Activated gamma-delta T cell (primary cell): Measurements from ENCODE around the gene CLK1.
"Not testable (repeated sequence)": the region's sequence is repeated elsewhere in the genome, so short reads cannot be mapped to it uniquely, and the experiment has no call there.

Experiments used
- DNase-seq: peaks from one replicate; lab custom pipeline; 2025; lab: John Stamatoyannopoulos, UW
- total RNA-seq, 2 donors: gene quantifications; one replicate each; lab custom pipeline; 2026; lab: John Stamatoyannopoulos, UW

Gene CLK1
- total RNA-seq = 470 to 520 reads per million in 2 donors

- DNase-seq = peak; percentile 96
These were observed at the start of gene CLK1 for GRCh38 chr2:200864176-200865034. CLK1 (minus strand) TSS chr2:200864658; CDS start chr2:200861862, 2,796 bp downstream.

- DNase-seq = no peak
These were observed 49.2 kb upstream of the CLK1 start for GRCh38 chr2:200913654-200914053.

DNA sequence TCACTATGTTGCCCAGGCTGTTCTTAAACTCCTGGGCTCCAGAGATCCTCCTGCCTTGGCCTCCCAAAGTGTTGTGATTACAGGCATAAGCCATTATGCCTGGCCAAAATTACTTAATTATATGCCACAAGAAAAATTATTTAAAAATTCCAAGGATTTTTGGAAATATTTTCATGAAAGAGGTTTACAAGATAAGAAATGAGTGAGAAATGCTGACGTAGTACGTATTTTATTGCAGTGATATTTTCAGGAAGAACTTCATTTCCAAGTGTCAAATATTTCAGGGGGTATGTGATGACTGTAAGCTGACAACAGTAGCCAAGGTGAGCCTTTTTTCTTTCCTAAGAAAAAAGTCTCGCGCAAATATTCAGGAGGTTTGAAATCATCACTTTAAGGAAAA is 45.5 kb upstream of the CLK1 start:
- DNase-seq = no peak

DNA sequence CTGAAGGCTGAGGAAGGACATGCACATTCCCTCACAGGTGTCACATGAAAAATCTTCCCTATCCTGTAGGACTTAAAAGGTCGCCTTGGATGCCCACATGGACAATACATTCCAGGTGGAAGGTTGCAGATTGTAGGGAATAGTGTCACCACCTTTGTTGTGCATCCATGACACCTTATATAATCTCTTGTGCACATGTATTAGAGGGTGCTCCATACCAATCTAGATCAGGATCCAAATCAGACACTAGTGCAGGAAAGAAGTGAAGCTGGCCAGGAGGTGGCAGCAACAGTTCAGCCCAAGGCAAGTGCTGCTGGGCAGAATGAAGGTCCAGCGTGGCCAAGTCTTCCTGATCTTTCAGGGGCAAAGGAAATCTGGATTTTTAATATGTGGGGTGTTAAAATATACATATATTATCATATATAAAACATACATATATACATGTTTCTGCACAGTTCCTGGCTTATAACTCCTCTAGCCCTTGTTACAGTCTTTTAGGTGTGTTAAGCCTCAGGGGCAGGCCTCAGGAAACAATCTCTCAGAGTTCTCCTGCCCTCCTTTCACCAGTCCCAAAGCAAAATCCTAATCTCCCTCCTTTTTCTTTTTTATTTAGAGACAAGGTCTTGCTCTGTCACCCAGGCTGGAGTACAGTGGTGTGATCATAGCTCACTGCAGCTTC is 41.3 kb upstream of the CLK1 start:
- no peak for DNase-seq

DNA sequence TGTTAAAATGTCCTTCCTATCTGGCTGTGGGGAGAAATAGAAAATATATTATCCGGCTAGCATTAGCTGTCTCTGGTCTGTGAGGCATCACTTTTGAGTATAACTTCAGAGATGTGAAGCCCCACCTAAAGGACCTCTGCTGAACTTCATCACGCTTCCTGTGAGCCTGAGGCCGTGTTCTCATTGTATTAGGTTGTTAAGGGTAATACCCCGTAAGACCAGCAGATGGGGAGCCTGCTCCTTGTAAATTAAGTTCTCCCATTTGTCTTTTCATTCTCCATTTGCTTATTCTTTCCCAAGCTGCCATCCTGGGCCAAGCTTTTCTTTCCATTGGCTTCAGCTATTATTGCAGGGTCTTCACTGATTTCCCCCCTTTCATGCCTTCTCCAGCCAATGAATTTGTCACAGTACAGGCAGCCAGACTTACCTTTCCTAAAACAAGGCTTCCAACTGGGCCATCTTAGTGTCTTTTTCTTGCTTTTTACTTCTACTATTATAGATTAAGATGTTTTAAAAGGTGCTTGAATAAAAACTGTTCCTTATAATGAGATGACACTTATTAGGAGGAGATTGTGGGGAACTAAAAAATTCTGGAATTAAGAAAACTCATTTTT is 37.1 kb upstream of the CLK1 start:
- no peak for DNase-seq

- no peak for DNase-seq
These were observed 35.0 kb upstream of the CLK1 start for GRCh38 chr2:200899482-200899881.

DNA sequence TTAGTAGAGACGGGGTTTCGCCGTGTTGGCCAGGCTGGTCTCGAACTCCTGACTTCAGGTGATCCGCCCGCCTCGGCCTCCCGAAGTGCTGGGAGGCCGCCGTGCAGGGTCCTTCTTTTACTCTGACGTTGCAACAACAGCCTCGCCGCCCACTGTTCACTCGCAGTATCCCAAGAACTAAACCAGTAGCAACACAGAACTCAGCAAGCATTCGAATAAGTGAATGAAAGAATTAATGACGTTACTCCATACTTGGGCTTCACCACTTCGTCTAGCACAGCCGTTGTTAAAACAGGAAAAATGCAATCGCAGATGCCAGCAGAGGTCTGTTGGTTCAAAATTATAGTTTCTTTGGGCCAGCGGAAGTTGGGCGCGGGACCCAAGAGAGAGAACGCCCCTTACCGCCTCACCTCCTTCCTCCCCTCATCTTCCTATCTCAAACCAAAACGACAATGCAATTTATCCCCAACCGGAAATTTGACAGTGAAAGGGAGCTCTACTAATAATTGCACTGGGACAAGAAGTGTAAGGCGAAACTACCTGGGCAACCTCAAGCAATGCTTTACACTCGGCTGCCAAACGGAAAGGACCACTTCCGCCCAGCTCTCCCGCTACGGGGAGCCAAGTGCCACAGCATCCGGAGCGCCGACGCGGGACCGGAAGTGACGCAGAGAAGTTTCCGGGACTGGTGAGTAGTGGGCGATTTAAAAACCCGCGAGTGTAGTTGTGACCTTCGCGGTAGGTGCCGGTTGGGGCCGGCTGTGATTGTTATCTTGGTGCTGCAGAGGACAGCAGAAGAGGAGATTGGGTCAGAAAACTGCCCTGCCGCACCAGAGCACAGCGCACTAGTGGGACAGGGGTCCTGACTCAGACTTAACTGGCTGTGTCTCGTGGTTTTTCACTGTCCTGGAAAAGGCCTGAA is 24.5 kb upstream of the CLK1 start, which contains the start of the genes NIF3L1 and PPIL3:
TSS of gene NIF3L1 (plus strand) at position 668 of the 922 bp plus-strand sequence. CDS start 2,573 bp downstream, outside the sequence.
TSS of gene PPIL3 (minus strand) at position 374 of the 922 bp plus-strand sequence. CDS start 1,462 bp downstream, outside the sequence.
- peak; percentile 82 for DNase-seq

GRCh38 chr2:200881715-200882249 is 17.3 kb upstream of the CLK1 start:
- DNase-seq = not testable (repeated sequence)

GRCh38 chr2:200878289-200878880 is 13.9 kb upstream of the CLK1 start:
- DNase-seq = no peak

DNA sequence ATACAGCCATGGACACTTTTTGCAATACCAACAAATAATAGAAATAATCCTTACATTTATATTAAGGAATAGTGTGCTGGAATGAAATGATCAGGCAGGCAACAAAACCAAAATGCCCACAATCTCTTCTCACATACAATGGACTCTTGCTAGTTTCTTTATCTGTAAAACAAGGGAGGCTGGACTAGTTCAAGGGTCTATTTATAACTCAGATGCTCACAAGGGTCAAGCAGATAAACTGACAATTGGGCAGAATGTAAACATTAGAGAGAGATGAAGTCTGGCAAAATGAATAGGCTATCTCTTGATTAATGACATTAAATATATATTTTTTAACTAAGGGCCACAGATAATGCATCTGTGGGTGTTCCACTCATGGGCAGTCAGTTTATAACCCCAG is 13.0 kb upstream of the CLK1 start:
- DNase-seq = no peak

DNA sequence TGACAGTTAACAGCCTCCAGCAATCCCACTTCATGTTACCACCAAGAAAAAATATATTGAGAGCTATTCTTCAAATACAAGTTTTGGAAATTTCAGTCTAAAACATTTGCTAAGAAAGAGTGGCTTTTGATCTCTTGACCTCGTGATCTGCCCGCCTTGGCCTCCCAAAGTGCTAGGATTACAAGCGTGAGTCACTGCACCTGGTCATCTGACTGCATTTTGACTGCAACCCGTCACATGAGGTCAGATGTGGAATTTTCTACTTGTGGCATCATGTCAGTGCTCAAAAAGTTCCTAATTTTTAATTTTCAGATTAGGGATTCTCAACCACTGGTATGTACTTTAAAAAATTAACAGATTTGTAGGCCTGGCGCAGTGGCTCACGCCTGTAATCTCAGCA is 9.1 kb upstream of the CLK1 start:
- no peak for DNase-seq

DNA sequence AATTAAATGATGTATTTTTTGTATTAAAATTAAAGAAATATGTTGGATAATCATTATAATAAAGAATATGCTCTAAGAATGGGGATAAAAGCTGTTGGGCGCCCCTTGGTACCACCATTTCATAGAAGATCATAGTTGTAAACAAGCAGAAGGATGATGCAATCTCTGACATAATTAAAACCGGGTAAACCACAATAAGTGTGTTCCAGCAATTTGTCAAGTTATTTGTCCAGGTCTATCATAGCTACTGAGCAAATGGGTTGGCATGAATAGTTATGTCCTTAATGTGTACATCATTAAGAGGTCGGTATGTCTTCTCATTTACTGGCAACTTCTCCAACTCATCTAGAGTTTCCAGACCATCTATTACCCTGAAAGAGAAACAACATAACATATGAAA is 6.7 kb upstream of the CLK1 start:
- DNase-seq = no peak

- DNase-seq = no peak
These were observed 4.6 kb upstream of the CLK1 start for GRCh38 chr2:200869014-200869413.

GRCh38 chr2:200863782-200864175 is 679 bp downstream of the CLK1 start:
- no peak for DNase-seq

DNA sequence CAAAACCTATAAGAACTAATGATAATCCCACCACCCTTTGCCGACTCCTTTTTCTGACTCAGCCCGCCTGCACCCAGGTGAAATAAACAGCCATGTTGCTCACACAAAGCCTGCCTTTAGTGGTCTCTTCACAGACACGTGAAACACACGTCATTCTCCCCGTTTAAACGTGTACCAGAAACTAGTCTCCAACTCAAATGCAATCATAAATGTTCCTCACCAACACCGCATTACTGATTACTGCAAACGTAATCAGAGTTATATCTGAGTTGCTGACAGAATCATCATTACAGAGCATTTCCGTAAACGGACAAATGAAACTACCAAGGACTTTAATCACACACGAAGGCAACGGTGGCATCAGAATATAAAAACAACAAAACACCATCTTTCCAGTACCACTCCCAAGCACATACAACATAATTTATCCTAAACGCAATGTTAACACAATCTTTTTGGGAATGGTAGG is 1.9 kb downstream of the CLK1 start:
- no peak for DNase-seq

DNA sequence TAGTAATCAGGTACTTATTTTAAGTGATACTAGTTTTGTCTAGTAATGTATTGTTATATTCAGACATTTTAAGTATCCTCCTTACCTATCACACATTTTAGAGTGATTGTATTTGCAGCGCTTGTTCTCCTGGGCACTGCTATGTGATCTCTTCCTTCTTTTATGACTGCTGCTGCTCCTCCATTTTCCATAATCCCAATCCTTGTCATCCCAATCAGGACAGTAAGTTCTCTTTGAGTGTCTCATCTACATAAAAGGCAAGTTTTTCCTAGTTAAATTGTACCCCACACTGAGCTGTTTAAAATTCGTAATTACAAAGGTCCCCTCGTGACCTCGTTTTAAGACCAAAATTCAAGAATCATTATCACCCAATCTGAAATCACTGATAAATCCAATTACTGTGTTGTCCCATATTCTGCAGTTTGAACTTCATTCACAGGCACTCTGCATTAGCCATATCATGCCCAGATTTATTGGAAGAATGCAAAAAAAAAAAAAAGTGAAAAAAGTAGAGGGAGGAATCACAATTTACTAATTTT is 2.8 kb downstream of the CLK1 start:
- no peak for DNase-seq

DNA sequence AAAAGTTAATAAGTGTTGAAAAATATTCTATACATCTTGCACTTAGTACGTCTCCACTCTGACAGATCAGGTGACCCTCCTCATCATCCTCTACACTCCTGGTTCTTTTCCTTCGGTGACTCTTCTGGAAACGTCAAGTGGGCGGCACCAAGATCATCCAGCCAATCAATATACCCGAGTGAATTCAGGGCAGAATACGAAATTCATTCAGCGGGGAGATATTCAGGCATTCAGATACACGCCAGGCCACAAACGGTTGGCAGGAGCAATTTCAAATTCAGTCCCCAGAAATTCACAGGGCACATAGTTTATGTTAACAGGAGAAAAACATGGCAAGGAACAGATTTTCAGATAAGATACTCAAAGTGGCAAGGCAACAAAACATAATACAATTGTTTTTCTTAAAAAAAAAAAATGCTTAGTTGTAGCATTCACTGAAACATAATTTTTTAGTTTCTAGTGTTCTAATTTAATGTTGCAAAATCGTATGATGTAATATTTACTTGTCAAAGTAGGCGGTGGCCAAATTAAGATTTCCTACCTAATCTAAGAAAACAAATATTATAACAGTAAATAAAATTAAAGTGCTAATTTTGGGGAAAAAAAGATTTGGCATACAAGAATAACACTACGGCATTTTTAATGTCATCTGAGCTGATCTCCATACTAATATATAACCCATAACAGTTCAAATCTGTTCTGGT is 4.2 kb downstream of the CLK1 start:
- DNase-seq = no peak

DNA sequence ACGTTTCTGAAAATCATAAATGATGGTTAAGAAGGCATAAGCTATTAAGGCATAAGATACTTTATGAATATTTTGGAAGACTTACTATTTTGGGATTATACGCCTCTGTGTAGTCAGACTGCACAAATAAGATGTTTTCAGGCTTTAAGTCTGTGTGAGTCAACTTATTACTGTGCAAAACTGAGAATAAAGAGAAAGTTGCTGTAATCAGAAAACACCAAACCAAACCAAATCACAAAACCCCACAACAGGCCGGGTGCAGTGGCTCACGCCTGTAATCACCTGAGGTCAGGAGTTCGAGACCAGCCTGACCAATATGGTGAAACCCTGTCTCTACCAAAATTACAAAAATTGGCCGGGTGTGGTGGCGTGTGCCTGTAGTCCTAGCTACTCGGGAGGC is 7.7 kb downstream of the CLK1 start:
- DNase-seq = no peak

GRCh38 chr2:200852605-200853004 is 11.9 kb downstream of the CLK1 start:
- DNase-seq = no peak
